Measurements from ENCODE around the gene MAGEA9B.
"Not testable (repeated sequence)": the region's sequence is repeated elsewhere in the genome, so short reads cannot be mapped to it uniquely, and the experiment has no call there.

Gene MAGEA9B

GRCh38 chrX:149628768-149629167 lies 41.5 kb upstream of the MAGEA9B start:
- no peak for TF ChIP-seq ARNT (IDR thresholded peaks at IDR 0.05)
- no peak for TF ChIP-seq FOXA1 (IDR thresholded peaks at IDR 0.05)
- no peak for TF ChIP-seq TARDBP (IDR thresholded peaks at IDR 0.05)
- TF ChIP-seq SP1 (IDR thresholded peaks at IDR 0.05), result no peak
- no peak for TF ChIP-seq ELF4 (IDR thresholded peaks at IDR 0.05)
- no peak for TF ChIP-seq NFRKB (IDR thresholded peaks at IDR 0.05)
- no peak for TF ChIP-seq L3MBTL2 (conservative IDR thresholded peaks at IDR 0.05)
- TF ChIP-seq ZNF384 (IDR thresholded peaks at IDR 0.05), result no peak
- no peak for TF ChIP-seq FOXM1 (IDR thresholded peaks at IDR 0.05; ENCODE audit: borderline replicate concordance)
- no peak for TF ChIP-seq SUZ12 (IDR thresholded peaks at IDR 0.05)
- no peak for TF ChIP-seq HDGF (IDR thresholded peaks at IDR 0.05; ENCODE audit: borderline replicate concordance)
- no peak for TF ChIP-seq CTBP1 (IDR thresholded peaks at IDR 0.05; ENCODE audit: borderline replicate concordance)
- no peak for TF ChIP-seq BHLHE40 (IDR thresholded peaks at IDR 0.05; ENCODE audit: borderline replicate concordance)
- no peak for TF ChIP-seq LEF1 (IDR thresholded peaks at IDR 0.05; ENCODE audit: borderline replicate concordance)
- TF ChIP-seq PKNOX1 (IDR thresholded peaks at IDR 0.05), result no peak
- TF ChIP-seq FOXK2 (IDR thresholded peaks at IDR 0.05), result no peak
- ChIA-PET CTCF (no interaction called here), POLR2A (no interaction called here)
- no peak for DNase-seq (ENCODE audit: extremely low spot score)

- ChIA-PET CTCF (no interaction called here), POLR2A (no interaction called here)
- DNase-seq (ENCODE audit: extremely low spot score), result no peak
- no peak for TF ChIP-seq BHLHE40 (IDR thresholded peaks at IDR 0.05; ENCODE audit: borderline replicate concordance)
- TF ChIP-seq SP1 (IDR thresholded peaks at IDR 0.05), result no peak
- TF ChIP-seq FOXA1 (IDR thresholded peaks at IDR 0.05), result no peak
- no peak for TF ChIP-seq LEF1 (IDR thresholded peaks at IDR 0.05; ENCODE audit: borderline replicate concordance)
- TF ChIP-seq CTBP1 (IDR thresholded peaks at IDR 0.05; ENCODE audit: borderline replicate concordance), result no peak
Observed at GRCh38 chrX:149628280-149628679, 41.0 kb upstream of the MAGEA9B start.

GRCh38 chrX:149626829-149627228 lies 39.6 kb upstream of the MAGEA9B start:
- CTCF ChIA-PET; POLR2A ChIA-PET; DNase-seq (ENCODE audit: extremely low spot score): not testable (repeated sequence)

- DNase-seq (ENCODE audit: extremely low spot score); POLR2A ChIA-PET: not testable (repeated sequence)
- CTCF ChIA-PET, result interaction anchor here (0.6 kb wide), 1 partner anchor 1063 kb away, joined by 4 read pairs; no protein-coding TSS in a partner anchor
Observed at GRCh38 chrX:149619662-149620061, 32.4 kb upstream of the MAGEA9B start.

GRCh38 chrX:149618871-149619270 lies 31.6 kb upstream of the MAGEA9B start:
- no peak for TF ChIP-seq FOXA1 (IDR thresholded peaks at IDR 0.05)
- TF ChIP-seq LEF1 (IDR thresholded peaks at IDR 0.05; ENCODE audit: borderline replicate concordance), result no peak
- DNase-seq (ENCODE audit: extremely low spot score), result no peak
- POLR2A ChIA-PET, result no interaction called here
- CTCF ChIA-PET, result no interaction called here

- CTCF ChIA-PET, result interaction anchor here (1.1 kb wide), 1 partner anchor 13 kb away, joined by 4 read pairs; no protein-coding TSS in a partner anchor
- POLR2A ChIA-PET, result no interaction called here
- no peak for DNase-seq (ENCODE audit: extremely low spot score)
- no peak for TF ChIP-seq CTBP1 (IDR thresholded peaks at IDR 0.05; ENCODE audit: borderline replicate concordance)
- no peak for TF ChIP-seq SUZ12 (IDR thresholded peaks at IDR 0.05)
- no peak for TF ChIP-seq FOXK2 (IDR thresholded peaks at IDR 0.05)
- no peak for TF ChIP-seq PKNOX1 (IDR thresholded peaks at IDR 0.05)
- TF ChIP-seq FOXA1 (IDR thresholded peaks at IDR 0.05), result no peak
- no peak for TF ChIP-seq LEF1 (IDR thresholded peaks at IDR 0.05; ENCODE audit: borderline replicate concordance)
- no peak for TF ChIP-seq FOXM1 (IDR thresholded peaks at IDR 0.05; ENCODE audit: borderline replicate concordance)
- TF ChIP-seq L3MBTL2 (conservative IDR thresholded peaks at IDR 0.05), result no peak
- no peak for TF ChIP-seq ZNF384 (IDR thresholded peaks at IDR 0.05)
- TF ChIP-seq TARDBP (IDR thresholded peaks at IDR 0.05), result no peak
Observed at GRCh38 chrX:149611623-149612175, 24.4 kb upstream of the MAGEA9B start.

GRCh38 chrX:149610511-149610910 lies 23.3 kb upstream of the MAGEA9B start:
- ChIA-PET CTCF (no interaction called here), POLR2A (no interaction called here)
- DNase-seq (ENCODE audit: extremely low spot score), result no peak
- TF ChIP-seq TARDBP (IDR thresholded peaks at IDR 0.05), result no peak
- TF ChIP-seq NFRKB (IDR thresholded peaks at IDR 0.05), result no peak
- no peak for TF ChIP-seq LEF1 (IDR thresholded peaks at IDR 0.05; ENCODE audit: borderline replicate concordance)
- no peak for TF ChIP-seq FOXA1 (IDR thresholded peaks at IDR 0.05)
- TF ChIP-seq HDGF (IDR thresholded peaks at IDR 0.05; ENCODE audit: borderline replicate concordance), result no peak
- TF ChIP-seq PKNOX1 (IDR thresholded peaks at IDR 0.05), result no peak
- no peak for TF ChIP-seq SP1 (IDR thresholded peaks at IDR 0.05)
- no peak for TF ChIP-seq CTBP1 (IDR thresholded peaks at IDR 0.05; ENCODE audit: borderline replicate concordance)
- TF ChIP-seq ZNF384 (IDR thresholded peaks at IDR 0.05), result no peak
- no peak for TF ChIP-seq SUZ12 (IDR thresholded peaks at IDR 0.05)
- no peak for TF ChIP-seq BHLHE40 (IDR thresholded peaks at IDR 0.05; ENCODE audit: borderline replicate concordance)
- TF ChIP-seq ELF4 (IDR thresholded peaks at IDR 0.05), result no peak
- no peak for TF ChIP-seq L3MBTL2 (conservative IDR thresholded peaks at IDR 0.05)
- no peak for TF ChIP-seq ARNT (IDR thresholded peaks at IDR 0.05)
- TF ChIP-seq FOXM1 (IDR thresholded peaks at IDR 0.05; ENCODE audit: borderline replicate concordance), result no peak
- TF ChIP-seq FOXK2 (IDR thresholded peaks at IDR 0.05), result no peak
